Right forelimb (tissue), 1 donor: ENCODE results near the gene PSD2.

Source experiments
- DNase-seq: peaks from one replicate; pipeline ENCODE4 v3.0.0-alpha.2; 2018

PSD2 gene

DNA sequence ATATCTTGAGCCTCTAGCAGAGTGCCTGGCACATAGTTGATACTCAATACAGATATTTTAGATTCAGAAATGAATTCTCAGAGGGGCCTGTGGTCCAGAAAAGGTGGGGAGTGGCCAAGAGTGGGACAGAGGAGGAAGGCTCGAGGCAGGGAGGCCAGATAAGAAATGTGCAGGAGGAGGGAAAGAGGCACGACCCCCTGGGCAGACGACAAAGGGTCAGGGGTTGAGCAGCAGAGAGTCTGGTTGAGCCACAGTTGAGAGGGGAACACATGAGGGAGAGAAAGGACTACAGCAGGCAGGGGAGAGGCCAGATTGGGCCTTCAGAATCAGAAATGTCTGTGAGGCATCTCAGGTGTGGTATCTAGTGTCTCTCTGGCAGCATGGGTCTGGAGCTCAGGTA lies 89.1 kb downstream of the PSD2 start:
- no peak for DNase-seq

GRCh38 chr5:139885172-139885856 lies 89.7 kb downstream of the PSD2 start:
- no peak for DNase-seq

GRCh38 chr5:139885857-139886208 lies 90.2 kb downstream of the PSD2 start:
- no peak for DNase-seq

- no peak for DNase-seq
Observed at GRCh38 chr5:139886213-139886612, 90.6 kb downstream of the PSD2 start.

DNA sequence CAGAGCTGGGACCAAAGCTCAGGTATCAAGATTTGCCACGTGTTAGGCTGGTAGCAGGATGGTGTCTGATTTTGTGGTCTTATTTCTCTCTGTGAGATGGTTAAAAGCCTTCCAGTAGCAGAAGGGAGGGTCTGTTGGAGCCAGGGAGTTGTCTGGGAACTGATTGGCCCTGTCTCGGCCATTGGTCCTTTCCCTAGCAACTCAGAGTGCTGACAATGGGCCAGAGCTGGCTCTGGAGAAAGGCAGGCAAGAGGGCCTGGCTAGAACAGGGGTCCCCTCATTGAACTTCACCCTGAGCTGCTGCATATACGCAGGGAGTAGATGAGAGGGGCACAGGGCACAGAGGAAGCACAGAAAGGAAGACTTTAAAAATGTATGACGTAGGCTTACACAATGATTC lies 92.8 kb downstream of the PSD2 start:
- DNase-seq: no peak

- DNase-seq: no peak
Observed at GRCh38 chr5:139889410-139889809, 93.8 kb downstream of the PSD2 start.

GRCh38 chr5:139893873-139894272 lies 98.3 kb downstream of the PSD2 start:
- DNase-seq: no peak
